Tongue (tissue), 2 donors: ENCODE measurements around the gene TSSK3. TPM values are rescaled to one million over a fixed set of nuclear protein-coding genes. Genes with fewer than 3 reads are reported as not detected.
A peak's percentile ranks its signal among the peaks of the same experiment; 100 is the strongest.

Experiments
- DNase-seq: peaks from one replicate; pipeline ENCODE4 v3.0.0-alpha.2; 2015
- total RNA-seq: library from RNA; depleted of rRNA; stranded (reverse); fragments of >200 nt; gene quantifications from one replicate; pipeline ENCODE4 v1.2.3, GENCODE V29; 2014

Gene TSSK3
- total RNA-seq, 1 donor from 2014 or later = not detected

DNA sequence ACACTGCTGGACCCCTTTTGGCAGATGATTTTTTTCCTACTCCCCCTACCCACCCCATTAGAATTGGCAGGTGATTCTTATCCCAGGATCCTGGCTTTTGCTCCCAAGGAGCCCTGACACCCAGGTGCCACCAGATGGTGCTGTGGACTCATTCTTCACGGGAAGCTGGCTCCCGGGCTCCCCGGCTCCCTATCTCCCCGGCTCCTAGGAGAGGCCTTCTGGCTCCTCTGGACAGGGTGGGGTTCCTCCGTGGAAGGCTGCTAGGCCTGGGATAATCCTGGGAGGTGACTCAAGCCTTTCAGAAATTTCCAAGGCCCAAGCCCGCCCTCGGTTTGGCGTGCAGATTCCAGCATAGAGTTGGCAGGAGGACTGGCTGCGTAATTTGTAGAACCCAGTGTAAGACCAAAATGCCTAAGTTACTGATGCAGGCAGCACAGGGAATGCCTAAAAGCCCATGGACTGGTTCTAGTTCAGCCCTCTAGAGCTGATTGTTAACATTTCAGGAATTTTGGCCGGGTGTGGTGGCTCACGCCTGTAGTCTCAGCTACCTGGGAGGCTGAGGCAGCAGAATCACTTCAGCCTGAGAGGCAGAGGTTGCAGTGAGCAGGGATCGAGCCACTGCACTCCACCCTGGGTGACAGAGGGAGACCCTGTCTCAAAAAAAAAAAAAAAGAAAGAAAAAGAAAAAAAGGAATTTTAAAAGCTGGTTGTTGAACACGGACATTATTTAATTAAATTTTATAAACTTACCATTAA lies 38.7 kb downstream of the TSSK3 start:
- peak; percentile 92 for DNase-seq

GRCh38 chr1:32404946-32405345 lies 42.6 kb downstream of the TSSK3 start:
- no peak for DNase-seq

- no peak for DNase-seq
Observed at GRCh38 chr1:32405672-32406467, 43.5 kb downstream of the TSSK3 start.

GRCh38 chr1:32406629-32407111 lies 44.3 kb downstream of the TSSK3 start:
- no peak for DNase-seq

- DNase-seq = no peak
Observed at GRCh38 chr1:32411261-32411660, 48.9 kb downstream of the TSSK3 start.

DNA sequence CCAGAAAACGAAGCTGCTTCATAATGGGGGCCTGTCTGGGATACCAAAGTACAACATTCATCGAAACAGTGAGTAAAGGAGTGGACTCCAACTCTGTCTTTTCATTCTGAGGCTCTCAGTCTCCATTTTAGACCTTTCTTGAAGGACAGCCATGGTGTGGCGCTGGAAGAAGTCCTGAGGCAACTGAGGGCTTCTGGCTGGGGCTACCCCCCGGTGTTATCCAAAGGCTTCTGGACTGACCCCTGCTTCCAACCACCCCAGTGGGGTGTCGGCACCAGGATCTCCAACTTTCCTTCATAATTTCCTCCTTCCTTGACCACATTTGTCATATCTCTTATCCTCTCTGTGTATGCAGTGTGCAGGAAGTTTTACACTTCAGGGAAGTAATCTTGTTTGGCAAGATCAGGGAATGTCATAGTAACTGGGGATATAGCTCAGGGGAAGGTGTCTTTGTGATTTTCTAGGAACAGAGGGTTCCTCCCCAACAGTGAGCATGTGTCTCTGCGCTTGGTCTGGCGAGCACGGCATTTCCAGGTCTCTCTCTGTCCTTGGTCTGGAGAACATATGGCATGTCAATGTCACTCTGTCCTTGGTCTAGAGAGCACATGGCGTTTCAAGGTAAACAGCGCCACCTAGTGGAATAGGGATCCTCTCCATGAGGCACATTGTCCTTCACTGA lies 51.3 kb downstream of the TSSK3 start:
- DNase-seq = peak; percentile 52

Other genes starting within 250 kb of the TSSK3 start
- gene TXLNA, start 182.9 kb upstream of the TSSK3 start, total RNA-seq = 39.5 TPM
- gene CCDC28B, start 161.9 kb upstream of the TSSK3 start, total RNA-seq = 30.3 TPM
- 2.7 TPM for gene IQCC, start 156.9 kb upstream of the TSSK3 start, total RNA-seq
- not detected for gene DCDC2B, start 153.4 kb upstream of the TSSK3 start, total RNA-seq
- gene TMEM234, start 140.2 kb upstream of the TSSK3 start, total RNA-seq = 10.6 TPM
- 145 TPM for gene EIF3I, start 140.1 kb upstream of the TSSK3 start, total RNA-seq
- 0.31 TPM for gene FAM167B, start 115.3 kb upstream of the TSSK3 start, total RNA-seq
- 1.3 TPM for gene LCK, start 111.3 kb upstream of the TSSK3 start, total RNA-seq
- gene HDAC1, start 70.5 kb upstream of the TSSK3 start, total RNA-seq = 58.3 TPM
- gene MARCKSL1, start 26.3 kb upstream of the TSSK3 start, total RNA-seq = 40.8 TPM
- 0.82 TPM for gene FAM229A, start 54 bp upstream of the TSSK3 start, total RNA-seq
- gene BSDC1, start 31.9 kb downstream of the TSSK3 start, total RNA-seq = 67.4 TPM
- gene ZBTB8B, start 102.5 kb downstream of the TSSK3 start, total RNA-seq = under 0.01 TPM
- gene ZBTB8A, start 176.9 kb downstream of the TSSK3 start, total RNA-seq = 13.3 TPM